Activated gamma-delta T cell treated with Interleukin-2 at 50 U/mL for 16 hours (primary cell): ENCODE results near the gene SH2B2.
"Not testable (repeated sequence)": the region's sequence is repeated elsewhere in the genome, so short reads cannot be mapped to it uniquely, and the experiment has no call there.

Experiments
- DNase-seq: peaks from one replicate; pipeline ENCODE4 v3.0.0-alpha.2; 2020

The SH2B2 gene

DNA sequence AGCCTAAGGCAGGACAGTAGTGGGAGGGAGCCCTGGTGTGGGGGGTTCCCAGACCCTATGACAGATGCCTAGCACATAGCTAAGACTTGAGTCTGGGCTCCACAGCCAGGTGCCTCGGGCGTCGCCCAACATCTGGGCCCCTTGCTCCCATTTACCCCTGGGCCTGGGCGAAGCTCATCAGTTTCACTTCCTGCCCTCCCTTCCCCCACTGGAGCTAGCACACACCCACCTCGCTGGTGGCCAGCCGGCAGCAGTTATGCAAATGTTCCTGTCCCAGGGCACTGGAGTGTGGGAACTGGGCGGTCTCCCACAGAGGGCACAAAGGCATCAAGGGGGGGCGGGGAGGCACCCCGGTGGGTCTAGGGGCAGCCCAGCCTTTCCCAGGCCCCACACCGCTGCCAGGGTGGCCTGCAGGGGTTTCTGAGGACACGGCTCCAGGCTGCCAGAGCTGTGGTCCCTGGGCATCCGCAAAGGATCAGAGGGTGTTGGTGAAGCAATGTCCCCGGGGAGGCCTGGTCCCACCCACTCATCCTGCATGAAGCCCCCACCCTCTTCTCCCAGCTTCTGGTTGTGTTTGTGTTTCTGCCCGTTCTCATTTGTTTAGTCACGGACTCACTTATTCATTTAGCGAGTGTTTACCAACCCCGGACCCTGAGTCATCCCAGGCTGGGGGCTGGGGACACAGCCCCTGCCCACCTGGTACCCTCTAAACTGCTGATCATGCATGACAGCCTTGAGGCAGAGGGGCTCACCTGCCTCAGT, 20.4 kb downstream of the SH2B2 start:
- DNase-seq = no peak

DNA sequence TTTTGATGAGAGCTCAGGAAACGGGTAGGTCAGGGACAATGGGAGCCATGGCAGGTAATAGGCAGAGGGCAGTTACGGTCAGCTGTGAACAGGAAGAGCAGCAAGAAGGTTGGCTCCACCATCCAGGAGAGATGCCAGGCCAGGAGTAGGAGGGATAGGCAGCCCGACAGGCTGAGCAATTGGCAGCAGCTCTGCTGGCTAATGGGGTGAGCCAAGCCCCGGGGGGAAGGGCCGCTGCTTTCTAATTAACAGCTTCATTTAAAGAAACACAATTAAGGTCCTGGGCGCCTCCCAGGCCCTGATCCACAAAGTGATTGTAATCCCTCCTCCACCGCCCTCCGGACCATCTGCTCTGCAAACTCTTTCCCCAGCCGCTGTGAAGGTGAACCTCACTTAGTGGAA, 23.7 kb downstream of the SH2B2 start:
- DNase-seq = no peak

DNA sequence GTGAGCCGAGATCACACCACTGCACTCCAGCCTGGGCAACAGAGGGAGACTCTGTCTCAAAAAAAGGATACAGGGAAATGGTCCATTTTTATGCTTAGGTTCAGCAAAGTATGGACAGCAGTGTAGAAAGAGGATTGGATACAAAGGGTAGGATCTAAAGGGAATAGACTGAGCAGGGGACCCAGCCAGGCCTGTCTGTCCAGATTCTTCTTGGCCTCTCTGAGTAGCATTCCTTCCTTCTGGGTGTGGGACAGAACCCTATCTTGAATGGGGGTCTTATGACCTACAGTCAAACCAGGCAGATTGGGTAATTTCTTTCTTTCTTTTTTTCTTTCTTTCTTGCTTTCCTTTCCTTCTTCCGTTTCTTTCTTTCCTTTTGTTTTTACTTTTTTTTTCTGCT, 25.6 kb downstream of the SH2B2 start:
- DNase-seq = no peak

DNA sequence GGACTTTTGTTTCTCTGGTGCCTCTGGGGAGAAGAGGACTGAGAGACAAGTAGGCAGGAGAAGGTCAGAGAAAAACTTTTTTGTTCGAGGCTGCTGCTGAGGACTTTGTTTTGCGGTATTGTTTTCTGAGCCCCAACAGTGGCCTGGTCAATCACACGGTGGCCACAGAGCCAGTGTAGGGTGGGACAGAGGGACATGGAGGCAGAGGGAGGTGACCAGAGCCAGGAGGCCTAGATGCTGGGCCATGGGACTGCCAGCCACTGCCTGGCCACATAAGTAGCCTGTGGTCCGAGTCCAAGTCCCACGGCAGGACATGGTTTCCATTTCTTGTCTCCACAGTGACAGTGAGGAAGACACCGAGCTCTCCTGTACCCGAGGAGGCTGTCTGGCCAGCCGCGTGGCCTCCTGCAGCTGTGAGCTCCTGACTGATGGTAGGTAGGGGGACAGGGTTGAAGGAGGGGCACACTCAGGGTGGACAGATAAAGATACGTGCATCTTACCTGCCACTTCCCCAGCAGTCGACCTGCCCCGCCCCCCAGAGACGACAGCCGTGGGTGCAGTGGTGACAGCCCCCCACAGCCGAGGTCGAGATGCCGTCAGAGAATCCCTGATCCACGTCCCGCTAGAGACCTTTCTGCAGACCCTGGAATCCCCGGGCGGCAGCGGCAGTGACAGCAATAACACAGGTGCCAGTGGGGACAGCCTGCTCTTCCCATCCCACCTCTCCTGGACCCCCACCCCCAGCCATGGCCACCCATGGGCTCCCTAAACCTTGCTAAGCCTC, 27.5 kb downstream of the SH2B2 start:
- no peak for DNase-seq

DNA sequence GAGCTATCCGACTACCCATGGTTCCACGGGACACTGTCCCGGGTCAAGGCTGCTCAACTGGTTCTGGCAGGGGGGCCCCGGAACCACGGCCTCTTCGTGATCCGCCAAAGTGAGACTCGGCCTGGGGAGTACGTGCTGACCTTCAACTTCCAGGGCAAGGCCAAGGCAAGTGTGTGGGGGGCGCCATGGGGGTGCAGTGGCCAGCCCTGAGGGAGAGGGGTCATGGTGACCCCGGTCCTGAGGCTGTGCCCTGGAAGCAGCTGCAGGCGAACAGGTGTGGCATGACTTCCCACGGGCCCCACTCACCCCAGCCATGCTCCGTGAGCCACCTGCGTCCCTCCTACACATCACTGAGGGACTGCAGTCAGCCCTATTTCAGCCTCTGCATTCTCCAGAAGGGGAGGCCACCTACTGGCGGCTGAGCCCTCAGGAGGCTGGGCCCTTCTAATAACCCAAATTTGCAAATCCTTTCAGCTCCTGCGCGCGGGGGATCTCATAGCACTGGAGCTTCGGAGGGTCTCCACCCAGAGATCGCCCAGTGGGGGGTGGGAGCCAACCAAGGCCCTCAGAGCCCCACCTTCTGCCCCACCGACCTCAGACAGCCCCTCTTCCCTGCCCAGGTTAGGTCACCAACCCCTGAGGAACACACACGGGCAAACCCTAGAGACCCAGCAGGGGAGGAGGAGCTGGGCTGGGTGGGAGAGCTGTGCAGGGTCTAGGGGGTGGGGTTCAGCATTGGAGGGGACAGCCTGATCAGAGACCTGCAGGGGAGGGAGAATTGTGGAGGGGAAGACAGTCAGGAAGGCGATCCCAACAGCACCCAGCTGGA, 30.8 kb downstream of the SH2B2 start:
- DNase-seq = no peak

DNA sequence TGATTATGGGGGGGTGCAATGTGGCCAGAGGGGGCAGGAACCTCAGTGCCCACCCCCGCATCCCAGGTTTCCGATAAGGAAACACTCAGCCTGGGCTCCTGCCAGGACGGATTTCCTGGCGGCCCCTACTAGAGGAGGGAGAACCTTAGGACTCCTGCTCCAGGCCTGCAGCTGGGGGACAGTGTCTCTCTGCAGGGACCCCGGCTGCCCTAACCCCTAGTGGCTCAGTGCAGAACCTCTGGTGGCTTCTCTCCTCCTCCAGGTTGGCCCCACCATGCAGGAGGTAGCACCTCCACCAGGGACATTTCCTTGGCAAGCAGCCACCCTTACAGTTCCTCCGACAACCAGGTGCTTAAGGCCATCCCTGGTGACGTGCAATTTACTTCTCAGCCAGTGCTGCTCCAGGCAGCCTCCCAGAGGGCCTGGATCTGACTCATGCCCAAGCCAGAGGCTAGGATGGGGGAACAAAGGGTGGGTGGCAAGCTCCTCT, 31.9 kb downstream of the SH2B2 start:
- DNase-seq = no peak

DNA sequence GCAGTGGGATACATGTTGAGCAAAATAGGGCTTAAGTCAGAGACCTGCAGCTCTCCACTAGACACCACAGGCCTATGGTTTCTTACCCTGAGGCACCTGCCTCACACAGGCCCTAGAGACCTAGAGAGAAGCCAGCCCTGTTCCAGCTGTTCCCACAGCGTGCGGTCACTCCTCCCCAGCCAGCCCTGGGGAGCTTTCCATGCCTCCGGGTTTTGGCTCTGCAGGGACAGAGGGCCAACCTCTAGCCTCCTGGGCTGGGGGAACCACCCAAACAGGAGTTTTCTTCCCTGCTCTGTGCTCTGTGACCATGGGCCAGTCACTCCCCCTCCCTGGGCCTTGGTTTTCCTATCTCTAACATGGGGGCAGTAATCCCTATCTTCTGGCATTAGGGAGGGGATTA, 33.0 kb downstream of the SH2B2 start:
- DNase-seq = no peak

DNA sequence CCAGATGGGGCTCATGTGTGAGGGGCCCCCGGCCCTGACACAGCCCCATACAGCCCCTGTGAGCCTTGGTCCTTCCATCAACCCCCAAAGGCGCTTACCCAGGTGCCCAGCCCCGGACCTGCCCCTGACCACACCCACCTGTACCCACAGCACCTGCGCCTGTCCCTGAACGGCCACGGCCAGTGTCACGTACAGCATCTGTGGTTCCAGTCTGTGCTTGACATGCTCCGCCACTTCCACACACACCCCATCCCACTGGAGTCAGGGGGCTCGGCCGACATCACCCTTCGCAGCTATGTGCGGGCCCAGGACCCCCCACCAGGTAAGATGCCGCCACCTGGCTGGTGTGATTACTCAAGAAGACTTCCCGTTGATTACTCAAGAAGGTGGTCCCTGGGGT, 33.5 kb downstream of the SH2B2 start:
- DNase-seq = no peak

DNA sequence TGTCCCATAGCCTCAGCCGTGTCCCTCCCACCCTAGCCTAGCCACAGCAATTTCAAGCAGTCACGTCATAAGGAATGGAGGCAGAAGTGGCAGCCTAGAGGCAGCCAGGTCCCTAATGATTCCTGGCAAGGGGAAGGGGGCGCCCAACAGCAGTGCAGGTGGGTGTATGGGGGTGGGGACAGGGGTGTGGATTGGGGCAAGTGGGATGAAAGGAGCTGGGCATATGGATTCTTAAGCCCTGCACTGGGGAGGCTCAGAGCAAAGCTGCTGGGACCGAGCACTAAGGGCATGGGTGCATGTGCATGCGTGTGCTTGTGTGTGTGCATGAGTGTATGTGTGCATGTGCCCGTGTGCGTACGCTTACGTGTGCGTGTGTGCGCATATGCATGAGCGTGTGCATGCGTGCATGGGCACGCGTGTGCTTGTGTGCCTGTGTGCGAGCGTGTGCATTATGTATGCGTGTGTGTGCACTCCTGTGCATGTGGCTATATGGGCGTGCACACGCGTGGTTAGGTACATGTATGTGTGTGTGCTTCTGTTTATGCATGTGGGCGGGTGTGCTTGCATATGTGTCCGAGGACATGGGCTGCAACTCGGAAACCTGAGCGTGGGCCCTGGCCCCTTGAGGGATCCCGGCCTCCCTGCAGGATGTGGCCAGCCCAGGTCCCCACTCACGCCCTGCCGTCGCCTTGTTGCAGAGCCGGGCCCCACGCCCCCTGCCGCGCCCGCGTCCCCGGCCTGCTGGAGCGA, 34.1 kb downstream of the SH2B2 start:
- no peak for DNase-seq

DNA sequence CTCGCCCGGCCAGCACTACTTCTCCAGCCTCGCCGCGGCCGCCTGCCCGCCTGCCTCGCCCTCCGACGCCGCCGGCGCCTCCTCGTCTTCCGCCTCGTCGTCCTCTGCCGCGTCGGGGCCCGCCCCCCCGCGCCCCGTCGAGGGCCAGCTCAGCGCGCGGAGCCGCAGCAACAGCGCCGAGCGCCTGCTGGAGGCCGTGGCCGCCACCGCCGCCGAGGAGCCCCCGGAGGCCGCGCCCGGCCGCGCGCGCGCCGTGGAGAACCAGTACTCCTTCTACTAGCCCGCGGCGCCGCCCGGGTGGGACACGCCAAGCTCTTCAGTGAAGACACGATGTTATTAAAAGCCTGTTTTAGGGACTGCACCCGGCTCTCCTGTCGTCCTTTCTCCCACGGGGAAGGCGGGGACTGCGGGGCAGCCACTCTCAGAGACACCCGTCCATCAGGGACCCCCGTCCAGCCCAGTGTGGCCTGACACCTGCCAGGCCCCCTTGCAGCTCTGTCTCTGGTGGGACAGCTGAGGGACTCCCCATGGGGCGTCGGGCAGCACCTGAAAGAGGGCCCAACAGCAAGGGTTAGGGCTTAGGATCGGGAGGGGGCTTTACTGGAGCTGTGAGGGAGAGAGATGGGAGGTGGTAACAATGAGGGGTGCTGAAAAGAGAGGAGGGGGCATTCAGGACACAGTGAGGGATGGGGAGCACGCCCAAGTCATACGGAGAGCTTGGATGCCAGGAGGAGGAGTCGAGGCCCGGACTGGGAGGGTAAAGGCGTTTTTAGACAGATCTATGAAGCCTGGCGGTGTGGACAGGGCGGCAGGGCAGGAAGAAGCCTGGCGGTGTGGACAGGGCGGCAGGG, 34.9 kb downstream of the SH2B2 start:
- DNase-seq = no peak

DNA sequence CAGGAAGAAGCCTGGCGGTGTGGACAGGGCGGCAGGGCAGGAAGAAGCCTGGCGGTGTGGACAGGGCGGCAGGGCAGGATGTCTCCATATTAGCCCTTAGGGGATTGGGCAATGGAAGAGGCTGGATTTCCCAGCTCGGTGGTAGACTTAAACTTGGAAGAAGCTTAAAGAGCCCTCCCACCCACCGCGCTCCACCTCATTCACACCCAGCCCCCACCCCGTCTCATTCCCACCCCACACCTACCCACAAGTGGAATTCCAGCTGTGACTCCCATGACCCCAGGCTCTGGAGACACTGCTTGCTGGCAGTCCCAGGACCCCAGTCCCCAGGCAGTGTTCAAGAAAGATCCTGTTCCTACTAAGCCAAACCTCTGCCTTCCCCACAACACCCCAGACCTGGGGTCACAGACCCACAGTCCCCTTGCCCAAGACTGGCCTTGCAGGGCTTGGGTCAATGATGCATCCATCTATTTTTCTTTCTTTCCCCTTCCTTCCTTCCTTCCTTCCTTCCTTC, 35.6 kb downstream of the SH2B2 start:
- no peak for DNase-seq

DNA sequence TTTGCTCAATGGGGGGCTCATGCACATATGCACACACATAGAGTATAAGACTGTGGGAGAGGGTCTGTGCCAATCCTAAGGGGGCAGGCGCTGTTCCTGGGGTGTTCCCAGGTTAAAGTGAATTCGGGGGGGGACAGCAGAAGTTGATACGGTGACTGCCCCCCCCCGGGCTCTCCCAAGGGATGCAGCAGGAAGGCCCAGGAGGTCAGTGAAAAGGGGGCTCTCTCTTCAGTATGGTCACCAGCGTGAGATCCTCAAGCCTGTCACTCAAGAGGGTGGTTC, 37.2 kb downstream of the SH2B2 start:
- DNase-seq = no peak

DNA sequence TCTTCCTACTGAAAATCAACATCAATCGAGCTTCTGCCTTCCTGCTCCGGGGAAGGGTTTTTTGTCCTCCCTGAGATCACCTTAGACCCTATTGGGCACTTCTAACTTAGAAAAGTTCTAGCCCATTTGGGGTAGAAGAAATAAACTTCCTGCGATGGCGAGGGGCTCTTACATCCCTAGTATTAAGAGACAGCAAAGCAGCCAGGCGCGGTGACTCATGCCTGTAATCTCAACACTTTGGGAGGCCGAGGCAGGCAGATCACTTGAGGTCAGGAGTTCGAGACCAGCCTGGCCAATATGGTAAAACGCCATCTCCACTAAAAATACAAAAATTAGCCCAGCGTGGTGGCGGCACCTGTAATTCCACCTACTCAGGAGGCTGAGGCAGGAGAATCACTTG, 38.4 kb downstream of the SH2B2 start:
- not testable (repeated sequence) for DNase-seq

DNA sequence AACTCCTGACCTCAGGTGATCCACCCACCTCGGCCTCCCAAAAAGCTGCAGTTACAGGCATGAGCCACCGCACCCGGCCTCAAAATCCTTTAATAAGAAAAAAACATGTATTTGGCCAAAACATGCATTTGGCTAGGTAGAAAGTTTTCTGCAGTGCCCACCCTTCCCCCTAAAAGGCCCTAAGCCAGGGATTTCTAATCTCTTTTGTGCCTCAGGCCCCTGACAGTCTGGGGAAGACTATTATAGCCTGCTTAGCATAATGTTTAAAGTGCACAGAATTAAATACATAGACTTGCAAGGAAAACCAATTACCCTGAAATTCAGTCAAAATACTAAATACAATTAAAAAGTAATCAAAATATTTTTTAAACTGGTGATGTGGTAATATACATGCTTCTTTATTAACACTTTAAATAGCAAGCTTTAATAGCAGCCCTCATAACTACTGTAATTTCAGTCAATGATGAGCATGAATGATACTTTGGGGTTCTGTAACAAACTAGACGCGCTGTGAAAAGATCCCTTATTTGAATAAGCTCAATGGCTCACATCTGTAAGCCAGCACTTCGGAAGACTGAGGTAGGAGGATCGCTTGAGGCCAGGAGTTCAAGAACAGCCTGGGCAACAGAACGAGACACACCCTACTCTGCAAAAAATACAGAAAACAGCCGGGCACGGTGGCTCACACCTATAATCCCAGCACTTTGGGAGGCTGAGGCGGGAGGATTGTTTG, 39.7 kb downstream of the SH2B2 start:
- DNase-seq = no peak

DNA sequence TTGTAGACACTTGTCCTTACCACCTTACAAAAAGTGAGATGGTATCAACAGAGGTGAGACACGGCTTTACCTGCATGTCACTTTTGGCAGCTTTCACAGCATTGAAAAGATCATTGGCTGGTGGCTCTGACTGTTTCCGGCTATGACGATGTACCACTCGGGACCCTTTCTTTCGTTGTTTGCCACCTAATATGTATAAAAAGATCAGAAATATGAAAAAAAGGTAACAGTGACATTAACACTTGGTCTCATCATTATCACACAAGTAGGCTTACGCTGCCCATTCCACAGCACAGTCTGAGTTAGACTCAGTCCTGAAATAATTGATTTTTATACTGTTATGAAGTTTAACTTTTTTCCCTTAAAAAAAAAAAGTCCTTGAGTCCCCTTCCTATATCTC, 40.5 kb downstream of the SH2B2 start:
- not testable (repeated sequence) for DNase-seq

DNA sequence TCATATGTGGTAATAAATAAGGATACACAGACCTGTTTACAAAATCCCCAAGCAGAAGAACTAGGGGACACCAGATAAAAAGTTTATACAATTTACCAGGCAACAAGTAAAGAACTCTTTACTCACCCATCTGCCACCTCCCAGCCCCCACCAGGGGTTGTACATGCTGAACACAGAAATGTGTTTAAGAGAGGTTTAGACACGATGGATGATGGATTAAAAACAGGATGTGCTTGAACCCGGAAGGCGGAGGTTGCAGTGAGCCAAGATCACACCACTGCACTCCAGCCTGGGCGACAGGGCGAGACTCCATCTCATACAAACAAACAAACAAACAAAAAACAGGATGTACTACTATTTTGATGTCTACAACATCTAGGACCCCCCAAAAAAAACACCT, 42.2 kb downstream of the SH2B2 start:
- DNase-seq = not testable (repeated sequence)

DNA sequence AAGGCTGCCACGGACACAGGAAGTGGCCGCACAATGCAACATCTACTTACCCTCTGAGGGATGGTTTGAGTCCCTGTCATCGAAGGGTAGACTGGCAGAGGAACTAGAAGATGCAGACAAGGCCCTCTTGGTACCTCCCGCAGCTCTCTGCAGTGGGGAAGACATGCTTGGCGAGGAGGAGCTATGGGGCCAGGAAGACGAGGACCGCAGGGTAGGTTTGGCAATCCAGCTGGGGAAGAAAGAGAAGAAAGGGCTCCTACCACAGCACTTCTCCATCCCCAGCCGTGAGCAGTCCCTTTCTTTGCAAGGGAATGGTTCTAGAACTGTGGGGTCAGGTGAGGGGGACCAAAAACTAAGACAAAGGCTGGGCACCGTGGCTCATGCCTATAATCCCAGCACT, 42.7 kb downstream of the SH2B2 start:
- DNase-seq = not testable (repeated sequence)

DNA sequence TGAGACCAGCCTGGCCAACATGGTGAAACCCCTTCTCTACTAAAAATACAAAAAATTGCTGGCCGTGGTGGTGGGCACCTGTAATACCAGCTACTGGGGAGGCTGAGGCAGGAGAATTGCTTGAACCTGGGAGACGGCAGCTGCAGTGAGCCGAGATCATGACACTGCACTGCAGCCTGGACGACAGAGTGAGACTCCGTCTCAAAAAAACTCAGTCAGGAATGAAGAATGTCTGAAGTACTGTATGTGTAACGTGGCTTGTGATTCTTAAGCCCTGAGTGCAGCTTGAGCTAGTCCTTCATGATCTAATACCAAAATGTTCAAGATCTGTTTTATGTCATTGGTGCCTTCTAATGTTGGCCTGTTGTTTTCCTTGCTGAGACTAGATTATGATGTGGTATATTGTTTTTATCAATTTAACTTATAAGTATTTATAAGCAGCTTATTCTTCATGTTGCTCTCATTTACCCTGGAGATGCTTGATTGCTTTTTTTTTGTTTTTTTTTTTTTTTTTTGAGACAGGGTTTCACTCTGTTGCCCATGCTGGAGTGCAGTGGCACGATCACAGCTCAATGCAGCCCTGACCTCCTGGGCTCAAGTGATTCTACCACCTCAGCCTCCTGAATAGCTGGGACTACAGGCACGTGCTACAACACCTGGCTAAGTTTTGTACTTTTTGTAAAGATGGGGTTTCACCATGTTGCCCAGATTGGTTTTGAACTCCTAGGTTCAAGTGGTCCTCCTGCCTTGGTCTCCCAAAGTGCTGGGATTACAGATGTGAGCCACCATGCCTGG, 44.2 kb downstream of the SH2B2 start:
- DNase-seq = not testable (repeated sequence)

DNA sequence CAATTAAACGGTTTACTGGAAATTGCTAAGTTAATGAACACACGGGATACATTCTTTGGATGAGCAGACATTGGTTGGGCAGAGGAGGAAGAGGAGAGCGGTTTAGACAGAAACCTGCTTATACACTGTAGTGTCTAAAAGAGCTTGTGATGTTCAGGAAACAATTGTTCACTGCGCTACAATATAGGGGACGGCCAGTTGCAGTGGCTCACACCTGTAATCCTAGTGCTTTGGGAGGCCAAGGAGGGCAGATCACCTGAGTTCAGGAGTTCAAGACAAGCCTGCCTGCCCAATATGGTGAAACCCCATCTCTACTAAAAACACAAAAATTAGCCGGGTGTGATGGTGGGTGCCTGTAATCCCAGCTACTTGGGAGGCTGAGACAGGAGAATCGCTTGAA, 48.9 kb downstream of the SH2B2 start:
- DNase-seq = not testable (repeated sequence)

DNA sequence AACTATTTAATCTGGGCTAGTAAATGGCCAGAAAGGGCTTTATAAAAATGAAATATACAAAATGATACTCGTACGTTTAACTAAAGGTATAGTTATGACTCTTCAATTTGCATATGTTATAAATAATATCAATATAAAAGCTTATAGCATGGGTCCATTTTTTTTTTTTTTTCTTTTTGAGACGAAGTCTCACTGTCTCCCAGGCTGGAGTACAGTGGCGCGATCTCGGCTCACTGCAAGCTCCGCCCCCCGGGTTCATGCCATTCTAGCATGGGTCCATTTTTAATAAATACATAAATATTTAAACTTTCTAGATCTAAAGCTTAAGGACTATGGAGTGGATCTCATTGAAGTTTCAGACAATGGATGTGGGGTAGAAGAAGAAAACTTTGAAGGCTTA, 50.3 kb downstream of the SH2B2 start:
- not testable (repeated sequence) for DNase-seq
